ENCODE data around the gene HCRTR1. TPM values are rescaled to one million over a fixed set of nuclear protein-coding genes. Genes with fewer than 3 reads are reported as not detected.

Gene HCRTR1
- polyA plus RNA-seq, 1 experiment, result not detected

DNA sequence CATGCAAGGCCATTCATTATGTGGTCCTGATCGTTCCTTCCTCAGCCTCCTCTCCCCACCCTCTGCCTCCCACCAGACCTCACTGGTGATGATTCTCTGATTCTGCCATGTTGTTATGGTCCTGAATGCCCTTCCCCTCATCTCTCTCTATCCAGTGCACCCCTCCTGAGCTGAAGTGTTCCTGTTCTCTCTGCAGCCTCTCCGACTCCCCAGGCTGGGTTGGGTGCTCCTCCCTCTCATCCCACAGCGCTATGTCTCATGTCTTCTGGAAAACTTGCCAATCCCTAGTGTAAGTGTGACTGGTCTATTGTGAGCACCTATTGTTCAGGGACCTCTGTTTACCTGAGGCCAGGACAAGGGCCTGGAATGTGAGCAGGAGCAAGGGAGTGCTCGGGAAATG, 38.3 kb downstream of the HCRTR1 start:
- no peak for DNase-seq (ENCODE audit: low read depth, low spot score)
- Histone ChIP-seq H3K9me3 (ENCODE audit: control insufficient read depth, insufficient read depth, low read length) (no peaks in the 10 kb centered on the region), H3K4me3 (ENCODE audit: low read depth, low read length) (no peak overlapping the region), H3K27ac (ENCODE audit: low read depth, low read length) (no peak overlapping the region), H3K27me3 (ENCODE audit: control insufficient read depth, insufficient read depth, low read length) (no peaks in the 10 kb centered on the region)
- TF ChIP-seq, protein P1, sequence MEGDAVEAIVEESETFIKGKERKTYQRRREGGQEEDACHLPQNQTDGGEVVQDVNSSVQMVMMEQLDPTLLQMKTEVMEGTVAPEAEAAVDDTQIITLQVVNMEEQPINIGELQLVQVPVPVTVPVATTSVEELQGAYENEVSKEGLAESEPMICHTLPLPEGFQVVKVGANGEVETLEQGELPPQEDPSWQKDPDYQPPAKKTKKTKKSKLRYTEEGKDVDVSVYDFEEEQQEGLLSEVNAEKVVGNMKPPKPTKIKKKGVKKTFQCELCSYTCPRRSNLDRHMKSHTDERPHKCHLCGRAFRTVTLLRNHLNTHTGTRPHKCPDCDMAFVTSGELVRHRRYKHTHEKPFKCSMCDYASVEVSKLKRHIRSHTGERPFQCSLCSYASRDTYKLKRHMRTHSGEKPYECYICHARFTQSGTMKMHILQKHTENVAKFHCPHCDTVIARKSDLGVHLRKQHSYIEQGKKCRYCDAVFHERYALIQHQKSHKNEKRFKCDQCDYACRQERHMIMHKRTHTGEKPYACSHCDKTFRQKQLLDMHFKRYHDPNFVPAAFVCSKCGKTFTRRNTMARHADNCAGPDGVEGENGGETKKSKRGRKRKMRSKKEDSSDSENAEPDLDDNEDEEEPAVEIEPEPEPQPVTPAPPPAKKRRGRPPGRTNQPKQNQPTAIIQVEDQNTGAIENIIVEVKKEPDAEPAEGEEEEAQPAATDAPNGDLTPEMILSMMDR (IDR thresholded peaks at IDR 0.05; ENCODE audit: low read depth, low read length), result no peak
- ChIA-PET CTCF (no interaction called here), POLR2A (no interaction called here)

DNA sequence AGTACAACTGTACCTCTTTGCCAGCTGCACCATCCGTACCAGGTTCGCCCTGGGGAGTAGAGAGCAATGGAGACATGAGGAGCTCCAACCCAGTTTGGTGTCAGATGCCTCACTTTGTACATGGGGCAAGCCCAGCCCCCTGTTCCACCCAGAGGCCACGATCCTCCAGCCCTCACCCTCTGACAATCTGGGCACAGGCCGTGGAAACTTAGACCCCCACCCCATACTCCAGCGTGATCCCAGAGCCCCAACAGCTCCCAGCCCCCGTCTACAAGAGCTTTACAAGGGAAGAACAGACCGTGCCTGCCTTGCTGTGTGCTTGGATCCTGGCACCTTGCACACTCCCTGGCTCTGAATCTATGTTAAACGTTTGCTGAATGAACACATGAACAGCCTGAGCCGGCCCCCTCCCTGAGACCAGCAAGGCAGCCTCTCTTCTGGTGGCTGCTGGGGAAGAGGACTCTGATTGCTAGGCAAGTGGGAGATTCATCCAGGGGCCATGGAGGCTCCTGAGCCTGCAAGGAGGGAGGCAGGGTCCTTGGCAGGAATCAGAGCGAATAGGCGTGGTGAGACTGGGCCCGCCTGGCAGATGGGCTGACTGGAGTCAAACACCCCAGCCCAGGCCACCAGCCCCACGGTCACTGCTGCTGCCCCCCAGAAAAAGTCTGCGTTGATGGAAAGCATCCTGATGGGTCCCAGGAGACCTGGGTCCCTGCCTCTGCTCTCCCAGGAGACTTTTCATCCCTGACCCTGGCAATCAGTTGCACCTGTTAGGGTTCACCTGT, 39.7 kb downstream of the HCRTR1 start:
- Histone ChIP-seq H3K4me3 (ENCODE audit: low read depth, low read length) (no peak overlapping the region), H3K27ac (ENCODE audit: low read depth, low read length) (no peak overlapping the region), H3K9me3 (ENCODE audit: control insufficient read depth, insufficient read depth, low read length) (no peaks in the 10 kb centered on the region), H3K27me3 (ENCODE audit: control insufficient read depth, insufficient read depth, low read length) (no peaks in the 10 kb centered on the region)
- ChIA-PET CTCF (interaction anchor here (0.7 kb wide), 1 partner anchor 130 kb away, joined by 4 read pairs; no protein-coding TSS in a partner anchor), POLR2A (no interaction called here)
- TF ChIP-seq, protein P1 (IDR thresholded peaks at IDR 0.05; ENCODE audit: low read depth, low read length), result no peak
- no peak for DNase-seq (ENCODE audit: low read depth, low spot score)

DNA sequence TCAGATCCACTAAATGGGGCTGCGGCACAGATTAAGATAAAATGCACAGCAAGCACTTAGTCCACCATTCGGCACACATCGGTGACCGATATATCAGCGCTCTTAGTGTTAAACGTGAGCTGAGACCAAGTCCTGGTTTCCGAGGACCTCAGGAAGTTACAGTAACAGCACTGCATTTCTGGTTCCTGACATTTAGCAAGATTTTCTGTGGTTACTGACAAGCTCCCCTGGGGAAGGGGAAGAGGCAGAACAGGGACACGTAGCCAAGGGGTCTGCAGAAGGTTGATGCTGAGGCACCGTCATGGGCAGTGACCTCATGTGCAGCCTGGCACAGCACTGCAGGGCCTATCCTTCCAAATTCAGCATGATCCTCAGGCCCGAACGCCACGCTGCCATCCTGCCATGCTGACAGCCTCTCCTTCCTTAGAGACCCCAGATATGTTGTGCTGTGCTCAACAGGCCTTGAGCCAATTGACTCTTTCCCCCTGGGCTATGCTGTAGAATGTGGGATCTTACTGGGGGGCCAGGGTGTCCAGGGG, 40.6 kb downstream of the HCRTR1 start:
- Histone ChIP-seq H3K27ac (ENCODE audit: low read depth, low read length) (no peak overlapping the region), H3K9me3 (ENCODE audit: control insufficient read depth, insufficient read depth, low read length) (no peaks in the 10 kb centered on the region), H3K4me3 (ENCODE audit: low read depth, low read length) (no peak overlapping the region), H3K27me3 (ENCODE audit: control insufficient read depth, insufficient read depth, low read length) (no peaks in the 10 kb centered on the region)
- POLR2A ChIA-PET, result no interaction called here
- no peak for DNase-seq (ENCODE audit: low read depth, low spot score)
- TF ChIP-seq, protein P1 (IDR thresholded peaks at IDR 0.05; ENCODE audit: low read depth, low read length), result no peak
- CTCF ChIA-PET, result interaction anchor here (0.6 kb wide), 1 partner anchor 13 kb away, joined by 4 read pairs; the partner anchor contains the start of gene PEF1

DNA sequence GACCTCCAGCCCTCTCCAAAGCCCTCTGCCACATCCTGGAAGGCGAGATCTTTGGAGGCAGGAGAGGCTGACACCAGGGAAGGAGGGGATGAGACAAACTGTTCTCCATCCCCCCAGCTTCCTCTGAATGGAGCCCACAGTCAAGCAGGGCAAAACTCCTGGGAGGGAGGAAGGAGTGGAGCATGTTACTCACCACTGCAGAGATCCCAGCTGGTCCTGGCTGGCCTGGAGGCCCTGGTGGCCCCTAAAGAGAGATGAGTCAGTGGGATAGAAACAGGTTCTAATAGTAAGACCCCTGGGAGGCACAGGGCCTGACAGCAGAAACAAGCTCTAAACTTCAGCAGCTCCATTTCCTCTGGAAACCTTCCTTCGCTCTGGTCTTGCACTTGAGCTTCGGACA, 41.2 kb downstream of the HCRTR1 start:
- H3K4me3 ChIP-seq (ENCODE audit: low read depth, low read length), result no peak overlapping the region
- H3K27ac ChIP-seq (ENCODE audit: low read depth, low read length), result peak overlapping the region; percentile 21
- TF ChIP-seq, protein P1 (IDR thresholded peaks at IDR 0.05; ENCODE audit: low read depth, low read length), result no peak
- no peaks in the 10 kb centered on the region for H3K27me3 ChIP-seq (ENCODE audit: control insufficient read depth, insufficient read depth, low read length)
- ChIA-PET CTCF (interaction anchor here (0.6 kb wide), 1 partner anchor 130 kb away, joined by 3 read pairs; no protein-coding TSS in a partner anchor), POLR2A (interaction anchor here (0.6 to 0.9 kb wide), 3 partner anchors 18 to 130 kb away, joined by 3 read pairs; no protein-coding TSS in a partner anchor)
- no peaks in the 10 kb centered on the region for H3K9me3 ChIP-seq (ENCODE audit: control insufficient read depth, insufficient read depth, low read length)
- DNase-seq (ENCODE audit: low read depth, low spot score), result no peak

DNA sequence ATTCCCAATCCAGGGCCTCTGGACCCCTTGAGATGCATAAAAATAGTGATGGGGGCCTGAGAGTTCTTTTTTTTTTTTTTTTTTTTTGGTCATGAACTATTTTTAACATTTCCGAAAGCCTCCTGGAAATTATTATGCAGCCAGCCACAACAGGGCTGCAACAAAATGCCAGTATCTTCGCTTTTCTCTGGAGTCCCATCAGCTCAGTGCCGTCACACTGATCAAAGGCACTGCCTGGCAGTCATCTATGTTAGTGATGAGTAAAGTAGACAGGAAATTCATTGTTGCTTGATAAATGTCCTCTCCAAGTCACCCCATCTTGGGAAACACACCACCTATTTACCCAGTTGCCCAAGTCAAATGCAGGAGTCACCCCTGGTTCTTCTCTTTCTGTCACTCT, 42.4 kb downstream of the HCRTR1 start:
- Histone ChIP-seq H3K9me3 (ENCODE audit: control insufficient read depth, insufficient read depth, low read length) (no peaks in the 10 kb centered on the region), H3K27me3 (ENCODE audit: control insufficient read depth, insufficient read depth, low read length) (no peaks in the 10 kb centered on the region), H3K4me3 (ENCODE audit: low read depth, low read length) (no peak overlapping the region), H3K27ac (ENCODE audit: low read depth, low read length) (no peak overlapping the region)
- TF ChIP-seq, protein P1 (IDR thresholded peaks at IDR 0.05; ENCODE audit: low read depth, low read length), result no peak
- POLR2A ChIA-PET, result interaction anchor here (0.6 to 0.9 kb wide), 2 partner anchors 15 to 44 kb away, joined by 3 read pairs; no protein-coding TSS in a partner anchor
- DNase-seq (ENCODE audit: low read depth, low spot score), result no peak
- CTCF ChIA-PET, result interaction anchor here (1.9 kb wide), 1 partner anchor 85 kb away, joined by 7 read pairs; no protein-coding TSS in a partner anchor

Data from AG04450 (cell line).